Fibroblast of peridontal ligament (primary cell): ENCODE data around the gene HEATR5B.
"Not testable (repeated sequence)": the region's sequence is repeated elsewhere in the genome, so short reads cannot be mapped to it uniquely, and the experiment has no call there.

Experiments used
- DNase-seq: peaks from one replicate; pipeline ENCODE4 v3.0.0-alpha.2; 2010; ENCODE audit errors: extremely low read depth

The HEATR5B gene

DNA sequence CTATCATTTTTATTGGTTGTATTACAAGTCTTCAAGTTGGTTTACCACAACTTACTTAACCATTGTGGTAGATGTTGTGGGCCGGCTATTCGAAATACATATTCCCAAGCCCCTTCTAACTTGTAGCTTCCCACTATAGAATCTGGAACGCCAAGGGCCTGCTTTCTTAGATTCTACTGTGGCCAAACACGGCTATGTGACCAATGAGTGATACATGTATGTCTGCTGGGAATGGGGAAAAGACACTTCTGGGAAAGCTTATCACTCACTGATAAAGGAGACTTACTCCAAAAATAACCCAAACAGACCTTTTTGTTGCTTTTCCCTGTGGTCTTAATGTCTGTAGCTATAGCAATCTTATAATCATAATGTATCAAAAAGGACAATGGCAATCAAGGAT is 142.3 kb downstream of the HEATR5B start:
- DNase-seq, result no peak

DNA sequence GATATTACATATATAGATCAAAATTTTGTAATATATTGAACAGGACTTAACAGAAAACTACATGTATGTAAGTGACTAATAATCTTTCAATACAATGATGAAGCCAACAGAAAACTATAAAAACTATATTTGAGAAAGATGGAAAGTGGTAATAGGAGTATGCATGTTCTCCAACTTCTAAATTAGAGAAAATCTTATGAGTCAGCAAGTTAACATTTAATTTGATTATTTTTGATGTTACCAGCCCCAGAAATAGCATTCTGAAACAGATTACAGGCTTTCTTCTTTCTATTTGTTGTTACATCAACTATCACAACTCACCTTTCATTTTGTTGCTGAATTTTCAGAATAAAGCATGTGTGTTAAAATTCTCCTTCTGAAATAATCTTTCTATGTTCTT is 147.6 kb downstream of the HEATR5B start:
- DNase-seq, result not testable (repeated sequence)

GRCh38 chr2:36931688-36932087 is 152.5 kb downstream of the HEATR5B start:
- not testable (repeated sequence) for DNase-seq
